Left lobe of liver (tissue), 2 donors: ENCODE measurements around the gene NRROS. TPM values are rescaled to one million over a fixed set of nuclear protein-coding genes. Genes with fewer than 3 reads are reported as not detected.

ENCODE experiments used
- ATAC-seq: fragments of 200-7000 bp; cut with Tn5 transposase; one replicate; pipeline ENCODE4 v1.9.1; 2020; ENCODE audit warnings: mild to moderate bottlenecking, moderate library complexity
- DNase-seq: peaks from one replicate; pipeline ENCODE4 v3.0.0-alpha.2; 2020; ENCODE audit warnings: low spot score
- total RNA-seq: library from RNA; stranded (reverse); gene quantifications from one replicate; pipeline ENCODE4 v1.2.1, GENCODE V29; 2021
- donor health status: DM: no; HTN: no; CAD: no; lungs with moderate emphysema.
- donor health status: DM: no; HTN: yes; CAD: no.

NRROS gene
- total RNA-seq, 1 donor from 2014 or later = 1.7 TPM

DNA sequence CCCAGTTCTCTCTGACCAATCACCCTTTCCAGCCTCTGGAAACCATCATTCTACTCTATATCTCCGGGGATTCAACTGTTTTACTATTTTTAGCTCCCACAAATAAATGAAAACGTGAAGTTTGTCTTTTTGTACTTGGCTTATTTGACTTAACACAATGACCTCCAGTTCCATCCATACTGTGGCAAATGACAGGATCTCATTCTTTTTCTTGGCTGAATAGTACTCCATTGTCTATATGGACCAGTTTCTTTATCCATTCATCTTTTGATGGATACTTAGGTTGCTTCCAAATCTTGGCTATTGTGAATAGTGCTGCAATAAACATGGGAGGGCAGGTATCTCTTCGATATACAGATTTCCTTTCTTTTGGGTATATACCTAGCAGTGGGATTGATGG, 34.1 kb downstream of the NRROS start:
- ATAC-seq (no peak), DNase-seq (no peak)

DNA sequence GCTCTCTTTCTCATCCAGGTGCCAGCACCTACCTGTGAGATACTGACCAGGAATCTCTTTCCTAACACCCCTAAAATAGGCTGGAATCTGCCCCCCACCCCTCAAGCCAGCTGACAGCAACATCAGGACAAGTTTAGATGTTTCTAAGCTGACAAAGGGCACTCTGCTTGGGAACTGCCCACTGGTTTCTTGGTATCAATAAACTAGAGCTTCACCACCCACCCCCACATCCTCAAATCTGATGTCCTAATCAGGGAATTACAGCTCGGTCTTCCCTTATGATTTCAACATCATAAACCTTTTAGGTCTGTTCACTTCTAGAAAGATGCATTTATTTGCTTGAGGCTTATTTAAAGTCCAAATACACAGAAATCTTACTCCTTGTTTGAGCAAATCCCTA, 37.9 kb downstream of the NRROS start:
- ATAC-seq (no peak), DNase-seq (no peak)

DNA sequence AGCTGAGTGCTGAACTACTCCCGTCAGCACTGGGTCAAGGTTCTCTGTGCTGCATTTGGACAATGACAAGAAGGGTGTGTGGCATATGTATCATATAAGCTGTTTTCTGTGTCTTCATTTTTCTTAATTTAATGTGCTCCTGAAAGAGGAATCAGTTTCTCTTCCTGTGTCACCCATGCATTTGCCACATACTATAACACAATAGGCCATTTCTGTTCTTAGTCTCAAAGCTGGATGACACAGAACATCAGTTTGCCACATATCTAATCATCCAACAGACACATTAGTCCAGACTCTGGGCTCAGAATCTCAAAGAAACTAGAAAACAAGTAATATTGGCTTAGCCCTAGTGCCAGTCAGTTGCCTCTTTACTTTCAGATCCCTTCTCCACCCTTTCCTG, 38.4 kb downstream of the NRROS start:
- ATAC-seq (no peak), DNase-seq (no peak)

DNA sequence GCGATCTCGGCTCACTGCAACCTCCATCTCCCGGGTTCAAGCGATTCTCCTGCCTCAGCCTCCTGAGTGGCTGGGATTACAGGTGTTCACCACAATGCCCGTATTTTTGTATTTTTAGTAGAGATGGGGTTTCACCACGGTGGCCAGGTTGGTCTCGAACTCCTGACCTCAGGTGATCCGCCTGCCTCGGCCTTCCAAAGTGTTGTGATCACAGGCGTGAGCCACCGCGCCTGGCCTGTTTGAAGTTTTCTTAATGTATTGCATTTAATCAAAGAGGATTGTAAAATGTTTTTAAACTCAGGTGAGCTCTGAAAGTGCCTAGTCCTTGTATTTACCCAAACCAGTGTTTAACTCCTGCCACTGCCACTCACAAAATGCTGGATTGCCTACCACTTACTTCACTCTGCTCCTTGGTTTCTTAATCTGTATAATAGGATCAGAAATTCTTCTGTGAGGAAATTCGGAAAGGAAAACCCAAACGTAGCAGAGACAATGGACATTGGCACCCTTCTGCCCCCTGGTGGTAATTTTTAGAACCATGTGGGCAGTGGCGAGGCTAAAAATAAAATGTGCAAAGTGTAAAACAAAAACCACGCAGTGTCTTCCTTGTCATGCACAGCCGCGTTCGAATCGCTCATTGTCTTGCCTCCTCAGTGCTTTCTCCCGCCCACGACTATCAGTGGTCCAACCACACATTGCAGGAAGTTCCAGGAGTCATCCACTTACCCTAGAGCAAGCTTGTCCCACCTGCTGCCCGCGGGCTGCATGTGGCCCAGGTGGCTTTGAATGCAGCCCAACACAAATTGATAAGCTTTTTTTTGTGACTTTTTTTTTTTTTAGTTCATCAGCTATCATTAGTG, 45.3 kb downstream of the NRROS start:
- ATAC-seq = peak; percentile 95
- peak; percentile 56 for DNase-seq

DNA sequence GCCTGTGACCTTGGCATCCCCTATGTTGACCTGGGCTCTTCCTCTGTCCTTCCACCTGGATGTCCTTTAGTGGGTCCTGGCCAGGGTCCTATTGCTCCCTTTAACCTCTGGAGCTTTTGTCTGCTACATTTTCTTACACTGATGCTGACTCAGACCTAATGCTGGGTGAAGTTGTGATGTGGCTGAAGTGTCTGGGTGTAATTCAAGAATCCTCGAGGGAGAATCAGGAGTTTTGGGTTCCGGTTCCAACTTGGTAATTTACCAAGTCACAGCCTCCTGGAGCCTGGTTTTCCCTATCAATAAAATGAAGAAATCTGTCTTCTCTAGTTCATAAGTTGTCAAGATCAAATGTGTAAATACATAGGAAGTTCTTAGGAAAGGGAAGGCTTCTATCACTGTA, 46.9 kb downstream of the NRROS start:
- DNase-seq = no peak
- ATAC-seq = no peak

DNA sequence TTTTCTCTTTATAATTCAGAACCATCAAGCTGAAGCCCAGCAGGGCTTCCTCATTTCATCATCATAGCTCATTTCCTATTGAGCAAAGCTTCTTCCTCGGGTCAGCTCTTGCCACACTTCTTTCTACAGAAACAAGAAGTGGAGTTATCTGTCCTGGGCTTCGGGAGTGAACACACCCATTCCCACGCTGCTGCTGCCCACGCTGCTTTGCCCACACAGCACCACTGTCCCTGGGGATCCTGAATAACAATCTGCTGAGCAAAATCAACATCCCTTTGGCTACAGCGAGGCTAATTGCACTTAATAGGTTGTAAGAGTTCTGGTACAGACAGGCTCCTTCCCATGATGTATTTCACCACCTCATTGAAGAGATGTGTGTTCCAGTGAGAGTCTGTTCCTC, 48.9 kb downstream of the NRROS start:
- no peak for DNase-seq
- ATAC-seq = peak; percentile 52

DNA sequence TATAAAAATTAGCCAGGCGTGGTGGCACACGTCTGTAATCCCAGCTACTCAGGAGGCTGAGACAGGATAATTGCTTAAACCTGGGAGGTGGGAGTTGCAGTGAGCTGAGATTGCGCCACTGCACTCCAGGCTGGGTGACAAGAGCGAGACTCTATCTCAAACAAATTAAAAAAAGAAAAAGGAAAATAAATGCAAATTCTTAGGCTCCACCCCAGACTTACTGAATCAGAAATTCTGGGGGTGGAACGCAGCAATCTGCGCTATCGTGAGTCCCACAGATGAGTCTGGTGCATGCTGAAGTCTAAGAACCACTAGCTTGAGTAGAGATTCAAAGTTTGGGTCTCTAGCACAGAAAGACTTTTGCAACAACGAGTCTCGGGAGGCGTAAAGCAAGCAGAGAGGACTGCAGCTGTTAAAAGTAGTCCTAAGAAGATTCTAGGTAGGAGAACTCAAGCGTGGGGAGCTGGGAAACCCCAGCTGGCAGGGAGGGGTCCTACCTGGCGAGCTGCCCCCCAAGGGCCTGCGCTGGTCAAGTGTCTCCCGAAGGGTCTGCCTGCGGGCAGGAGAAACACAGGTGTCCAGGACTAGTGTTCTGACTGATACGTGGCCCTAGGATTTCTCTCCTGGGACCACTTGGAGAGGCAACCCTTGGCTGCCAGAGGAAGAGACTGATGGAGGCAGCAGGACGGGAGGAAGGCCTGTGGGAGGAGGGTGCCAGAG, 50.6 kb downstream of the NRROS start:
- DNase-seq (no peak), ATAC-seq (no peak)

DNA sequence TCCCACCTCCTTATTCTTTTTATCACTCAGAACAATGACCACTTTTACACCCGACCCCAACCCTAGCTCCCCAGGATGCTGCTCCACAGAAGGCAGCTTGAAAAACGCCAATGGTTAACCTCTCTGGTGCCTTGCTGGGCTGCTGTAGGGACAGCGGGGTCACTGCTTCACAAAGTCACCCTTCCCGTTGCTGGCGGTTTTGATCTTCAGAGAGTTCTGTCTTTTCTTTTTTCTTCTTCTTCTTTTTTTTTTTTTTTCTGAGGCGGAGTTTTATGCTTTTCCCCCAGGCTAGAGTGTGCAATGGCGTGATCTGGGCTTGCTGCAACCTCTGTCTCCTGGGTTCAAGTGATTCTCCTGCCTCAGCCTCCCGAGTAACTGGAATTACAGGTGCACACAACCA, 51.9 kb downstream of the NRROS start:
- DNase-seq (no peak), ATAC-seq (no peak)

DNA sequence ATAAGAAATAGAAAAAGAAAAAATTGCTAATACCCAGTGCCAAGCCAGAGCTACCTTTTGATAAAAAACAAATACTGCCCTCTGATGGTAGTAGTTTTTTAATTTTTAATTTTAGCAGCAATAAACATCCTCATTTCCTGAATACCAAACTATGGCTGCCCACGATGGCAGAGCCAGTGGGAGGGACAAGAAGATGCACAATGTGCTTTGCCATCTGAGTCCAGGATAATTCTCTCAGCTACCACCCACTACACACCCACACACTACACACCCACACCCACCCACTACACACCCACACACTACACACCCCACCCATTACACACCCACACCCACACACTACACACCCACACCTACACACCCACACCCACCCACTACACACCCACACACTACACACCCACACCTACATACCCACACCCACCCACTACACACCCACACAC, 54.7 kb downstream of the NRROS start:
- DNase-seq (no peak), ATAC-seq (no peak)

DNA sequence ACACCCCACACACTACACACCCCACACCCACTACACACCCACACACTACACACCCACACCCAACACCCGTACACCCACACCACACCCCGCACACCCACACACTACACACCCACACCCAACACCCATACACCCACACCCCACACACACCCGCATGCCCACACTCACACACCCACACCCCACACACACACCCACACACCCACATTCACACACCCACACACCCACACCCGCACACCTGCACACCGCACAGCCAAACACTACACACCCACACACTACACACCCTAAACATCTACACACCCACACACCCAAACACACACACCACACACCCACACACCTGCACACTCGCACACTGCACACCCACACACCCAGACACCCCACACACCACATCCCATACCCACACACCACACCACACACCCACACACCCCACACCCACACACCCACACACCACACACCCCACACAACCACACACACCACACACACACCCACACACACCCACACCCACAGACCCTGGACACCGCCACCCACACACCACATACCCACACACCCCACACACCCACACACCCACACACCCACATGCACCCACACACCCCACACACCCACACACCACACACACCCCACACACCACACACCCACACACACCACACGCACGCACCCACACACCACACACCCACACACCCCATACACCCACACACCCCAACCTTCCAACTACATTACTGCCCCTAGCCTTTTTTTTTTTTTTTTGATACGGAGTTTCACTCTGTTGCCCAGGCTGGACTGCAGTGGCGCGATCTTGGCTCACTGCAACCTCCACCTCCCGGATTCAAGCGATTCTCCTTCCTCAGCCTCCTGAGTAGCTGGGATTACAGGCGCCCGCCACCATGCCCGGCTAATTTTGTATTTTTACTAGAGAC, 55.7 kb downstream of the NRROS start:
- no peak for DNase-seq
- ATAC-seq = no peak

DNA sequence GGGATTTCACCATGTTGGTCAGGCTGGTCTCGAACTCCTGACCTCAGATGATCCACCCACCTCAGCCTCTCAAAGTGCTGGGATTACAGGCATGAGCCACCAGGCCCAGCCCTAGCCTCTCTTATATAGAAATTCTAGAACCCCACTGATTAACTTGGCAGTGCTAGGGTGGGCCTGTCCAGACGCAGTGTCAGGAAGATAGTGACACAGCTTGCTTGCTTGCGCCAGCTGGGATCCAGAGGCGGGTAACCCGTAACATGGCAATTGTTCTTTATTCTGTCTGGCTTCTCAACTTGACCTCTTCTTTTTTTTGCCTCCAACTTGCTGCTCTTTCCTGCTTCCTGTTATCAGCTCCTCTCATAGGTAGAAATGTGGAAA, 56.3 kb downstream of the NRROS start:
- ATAC-seq = no peak

DNA sequence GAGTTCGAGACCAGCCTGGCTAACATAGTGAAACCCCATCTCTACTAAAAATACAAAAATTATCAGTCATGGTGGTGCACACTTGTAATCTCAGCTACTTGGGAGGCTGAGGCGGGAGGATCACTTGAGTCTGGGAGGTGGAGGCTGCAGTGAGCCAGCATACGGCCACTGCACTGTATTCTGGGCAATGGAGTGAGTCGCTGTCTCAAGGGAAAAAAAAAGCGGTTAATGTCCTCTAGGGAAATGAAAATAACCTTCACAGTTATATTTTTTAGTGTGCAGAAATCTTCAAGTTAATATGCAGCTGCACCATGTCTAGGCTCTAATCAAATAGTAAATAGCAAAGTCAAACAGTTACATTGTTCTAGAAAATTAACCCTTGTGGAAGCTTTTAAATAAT, 57.8 kb downstream of the NRROS start:
- DNase-seq (no peak), ATAC-seq (no peak)

More for the DNA sequence above, 56.3 kb downstream of the NRROS start:
- DNase-seq = no peak

DNA sequence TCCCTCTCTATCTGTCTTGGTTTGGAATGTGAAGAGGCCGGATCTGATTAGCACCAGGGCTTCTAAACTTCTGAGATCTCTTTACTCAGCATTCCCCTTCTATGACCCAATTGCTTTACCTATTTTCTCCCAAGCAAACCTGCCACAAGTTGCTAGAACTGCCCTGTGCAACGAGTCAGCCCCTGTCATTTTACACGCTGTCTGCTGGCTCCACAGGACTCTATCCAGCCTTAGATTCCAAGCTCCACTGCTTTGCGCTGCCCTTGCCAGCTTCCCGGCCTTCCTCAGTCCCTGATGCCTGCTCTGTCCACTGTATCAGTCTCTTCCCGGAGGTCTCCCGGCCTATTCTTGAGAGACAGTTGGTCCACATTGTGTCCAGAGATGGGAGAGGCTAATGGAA, 60.3 kb downstream of the NRROS start:
- ATAC-seq = no peak
- no peak for DNase-seq

DNA sequence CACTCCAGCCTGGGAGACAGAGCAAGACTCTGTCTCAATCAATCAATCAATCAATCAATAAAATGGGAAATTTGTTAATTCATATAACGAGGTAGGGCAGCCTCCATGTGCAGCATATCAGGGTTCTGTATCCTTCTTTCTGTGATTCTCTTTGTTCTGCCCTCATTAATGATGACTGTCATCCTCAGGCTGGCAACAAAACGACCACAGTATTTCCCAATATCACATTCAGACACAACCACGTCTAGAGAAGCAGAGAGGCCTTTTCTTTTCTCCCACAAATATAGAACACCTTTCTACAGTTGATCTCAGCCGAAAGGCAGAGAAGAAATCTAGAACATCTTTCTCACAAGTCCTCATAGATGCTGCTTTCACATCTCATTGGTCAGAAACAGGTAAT, 61.3 kb downstream of the NRROS start:
- DNase-seq (no peak), ATAC-seq (no peak)

DNA sequence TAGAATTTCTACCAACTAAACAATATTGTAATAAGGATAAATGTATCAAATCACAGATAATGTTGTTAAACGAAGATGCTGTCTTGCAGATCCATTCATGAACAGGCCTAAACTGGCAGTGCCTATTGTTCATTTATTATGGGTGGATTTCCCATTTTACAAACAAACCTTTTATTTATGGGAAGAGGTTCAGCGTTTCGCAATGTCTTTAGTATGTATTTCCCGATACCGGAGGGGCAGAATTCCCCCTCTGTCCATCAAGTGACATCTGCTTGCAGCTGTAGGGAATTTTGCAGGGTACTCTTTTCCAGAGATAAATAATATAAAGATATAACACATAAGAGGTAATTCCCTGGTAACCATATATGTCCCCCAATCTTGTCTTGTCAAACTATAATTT, 66.8 kb downstream of the NRROS start:
- ATAC-seq = no peak
- no peak for DNase-seq

DNA sequence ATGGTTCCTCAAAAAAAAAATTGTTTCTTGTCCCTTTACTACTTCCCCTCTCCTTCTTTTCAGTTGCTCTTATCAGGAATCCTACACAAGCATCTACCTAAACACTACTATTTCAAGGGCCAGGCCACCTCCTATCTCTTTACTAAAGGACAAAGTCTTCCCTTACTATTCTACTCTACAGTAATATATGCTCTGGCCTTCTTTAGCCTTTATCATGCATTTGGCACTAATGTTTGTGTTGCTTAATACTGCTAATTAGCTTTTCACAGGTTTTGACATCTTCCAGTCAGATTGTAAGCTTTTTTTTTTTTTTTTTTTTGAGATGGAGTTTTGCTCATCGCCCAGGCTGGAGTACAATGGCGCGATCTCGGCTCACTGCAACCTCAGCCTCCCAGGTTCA, 67.2 kb downstream of the NRROS start:
- no peak for DNase-seq
- ATAC-seq = no peak

DNA sequence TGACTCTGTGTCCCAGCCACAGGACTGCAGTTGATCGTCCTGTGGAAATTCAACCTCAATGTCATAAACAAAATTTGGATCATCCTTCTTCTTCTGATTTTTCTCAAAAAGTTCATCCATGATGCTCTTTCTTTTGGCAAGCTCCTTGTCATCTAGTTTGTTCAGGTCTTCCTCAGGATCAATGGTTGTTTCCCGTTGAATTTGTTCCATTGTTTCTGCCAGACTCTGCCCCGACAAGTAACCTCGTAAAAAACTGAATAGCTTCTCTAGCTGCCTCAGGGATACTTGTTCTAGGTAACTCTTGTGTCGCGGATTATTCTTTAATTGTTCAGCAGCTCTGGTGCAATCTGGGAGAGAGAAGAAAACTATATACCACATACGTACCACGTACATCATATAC, 68.1 kb downstream of the NRROS start:
- no peak for ATAC-seq
- no peak for DNase-seq

DNA sequence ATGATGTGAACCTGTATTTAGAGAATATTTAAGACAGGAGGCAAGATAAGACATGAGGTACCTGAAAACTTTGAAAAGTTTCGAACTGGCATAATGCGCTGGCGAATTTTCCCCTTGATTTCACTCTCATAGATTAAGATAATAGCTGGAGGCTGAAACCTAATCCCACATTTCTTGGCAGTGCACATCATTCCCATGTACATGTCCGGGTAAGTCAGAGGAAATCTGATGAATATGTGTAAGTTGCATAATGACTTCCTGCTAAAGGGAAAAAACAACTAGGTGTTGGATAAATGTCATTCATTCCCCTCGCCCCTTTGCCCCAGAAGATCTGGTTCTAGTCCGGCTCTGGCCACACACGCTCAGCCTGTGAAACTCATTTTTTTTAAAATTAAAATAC, 69.0 kb downstream of the NRROS start:
- no peak for ATAC-seq
- no peak for DNase-seq
